HFF-Myc (cell line): ENCODE data around the gene CAPG.

Experiments used
- DNase-seq: peaks from one replicate; pipeline ENCODE4 v3.0.0-alpha.2; 2011; ENCODE audit warnings: low read depth; ENCODE audit errors: extremely low read depth
- H3K4me3 ChIP-seq: replicated peaks from 2 replicates; pipeline ENCODE4 v1.5.1; 2011; ENCODE audit warnings: low read depth, mild to moderate bottlenecking, control low read depth, low read length
- TF ChIP-seq, protein P1 (sequence below): IDR thresholded peaks from 2 replicates; pipeline ENCODE4 v1.5.1; 2012; ENCODE audit warnings: mild to moderate bottlenecking, low read depth, low read length, control low read depth; ENCODE audit errors: missing control alignments

The CAPG gene

DNA sequence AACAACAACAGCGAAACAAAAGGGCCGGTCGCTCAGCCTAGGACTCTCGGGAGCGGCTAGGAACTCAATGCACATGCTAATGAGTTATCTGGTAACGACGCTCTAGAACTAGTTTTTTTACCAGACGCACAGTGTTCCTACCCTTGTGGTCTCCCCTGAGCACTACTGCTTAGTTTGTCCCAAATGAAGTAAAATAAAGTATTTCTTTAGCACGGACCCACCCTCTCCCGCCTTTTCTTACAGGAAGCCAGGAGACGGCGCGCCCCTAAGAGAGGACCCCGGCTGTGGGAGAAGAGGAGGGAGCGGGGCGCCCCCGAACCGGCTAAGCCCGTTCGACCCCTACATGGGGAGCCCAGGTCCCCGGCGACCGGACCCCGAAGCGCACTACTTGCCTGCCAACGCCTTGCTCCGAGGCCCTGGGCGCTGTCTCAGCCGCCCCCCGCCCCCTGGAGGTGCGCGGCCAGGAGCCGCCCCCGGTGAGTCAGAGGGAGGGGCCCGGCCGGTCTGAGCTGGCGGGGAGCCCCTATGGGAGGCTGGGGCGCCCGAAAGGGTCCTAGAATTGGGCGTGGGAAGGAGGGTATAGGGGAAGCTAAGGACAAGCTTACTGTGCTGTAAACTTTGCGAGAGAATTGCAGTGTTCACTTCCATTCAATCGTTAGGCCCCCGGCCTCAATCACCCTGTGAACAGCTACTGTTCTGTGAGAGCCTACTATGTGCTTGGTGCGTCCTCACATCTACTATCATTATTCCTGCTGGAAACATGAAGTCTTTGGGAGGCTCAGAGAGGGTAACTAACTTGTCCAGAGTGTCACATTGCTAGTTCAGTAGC, 3.6 kb upstream of the CAPG start:
- peak overlapping the region; percentile 51 for H3K4me3 ChIP-seq
- no peak for DNase-seq
- TF ChIP-seq, protein P1, sequence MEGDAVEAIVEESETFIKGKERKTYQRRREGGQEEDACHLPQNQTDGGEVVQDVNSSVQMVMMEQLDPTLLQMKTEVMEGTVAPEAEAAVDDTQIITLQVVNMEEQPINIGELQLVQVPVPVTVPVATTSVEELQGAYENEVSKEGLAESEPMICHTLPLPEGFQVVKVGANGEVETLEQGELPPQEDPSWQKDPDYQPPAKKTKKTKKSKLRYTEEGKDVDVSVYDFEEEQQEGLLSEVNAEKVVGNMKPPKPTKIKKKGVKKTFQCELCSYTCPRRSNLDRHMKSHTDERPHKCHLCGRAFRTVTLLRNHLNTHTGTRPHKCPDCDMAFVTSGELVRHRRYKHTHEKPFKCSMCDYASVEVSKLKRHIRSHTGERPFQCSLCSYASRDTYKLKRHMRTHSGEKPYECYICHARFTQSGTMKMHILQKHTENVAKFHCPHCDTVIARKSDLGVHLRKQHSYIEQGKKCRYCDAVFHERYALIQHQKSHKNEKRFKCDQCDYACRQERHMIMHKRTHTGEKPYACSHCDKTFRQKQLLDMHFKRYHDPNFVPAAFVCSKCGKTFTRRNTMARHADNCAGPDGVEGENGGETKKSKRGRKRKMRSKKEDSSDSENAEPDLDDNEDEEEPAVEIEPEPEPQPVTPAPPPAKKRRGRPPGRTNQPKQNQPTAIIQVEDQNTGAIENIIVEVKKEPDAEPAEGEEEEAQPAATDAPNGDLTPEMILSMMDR, result no peak

DNA sequence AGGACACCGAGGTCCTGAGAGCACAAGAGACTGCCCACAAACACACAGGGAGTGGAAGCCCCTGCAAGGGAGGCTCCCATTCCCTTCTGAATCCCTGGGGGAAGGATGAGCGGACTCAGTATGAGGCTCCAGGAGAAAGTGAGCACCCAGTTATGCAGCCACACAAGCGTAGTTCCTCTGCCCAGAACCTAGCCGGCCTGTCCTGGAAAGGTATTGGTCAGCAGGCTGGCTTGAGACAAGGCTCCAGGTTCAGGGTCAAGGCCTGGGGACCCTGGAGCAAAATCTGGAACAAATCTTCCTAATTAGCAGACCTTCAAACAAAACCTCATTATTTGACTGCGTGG, 1.2 kb upstream of the CAPG start:
- TF ChIP-seq, protein P1, result no peak
- DNase-seq, result no peak
- H3K4me3 ChIP-seq, result no peak overlapping the region

- no peak for DNase-seq
- TF ChIP-seq, protein P1, result no peak
- no peak overlapping the region for H3K4me3 ChIP-seq
Measured at GRCh38 chr2:85410584-85411404, 628 bp upstream of the CAPG start.

DNA sequence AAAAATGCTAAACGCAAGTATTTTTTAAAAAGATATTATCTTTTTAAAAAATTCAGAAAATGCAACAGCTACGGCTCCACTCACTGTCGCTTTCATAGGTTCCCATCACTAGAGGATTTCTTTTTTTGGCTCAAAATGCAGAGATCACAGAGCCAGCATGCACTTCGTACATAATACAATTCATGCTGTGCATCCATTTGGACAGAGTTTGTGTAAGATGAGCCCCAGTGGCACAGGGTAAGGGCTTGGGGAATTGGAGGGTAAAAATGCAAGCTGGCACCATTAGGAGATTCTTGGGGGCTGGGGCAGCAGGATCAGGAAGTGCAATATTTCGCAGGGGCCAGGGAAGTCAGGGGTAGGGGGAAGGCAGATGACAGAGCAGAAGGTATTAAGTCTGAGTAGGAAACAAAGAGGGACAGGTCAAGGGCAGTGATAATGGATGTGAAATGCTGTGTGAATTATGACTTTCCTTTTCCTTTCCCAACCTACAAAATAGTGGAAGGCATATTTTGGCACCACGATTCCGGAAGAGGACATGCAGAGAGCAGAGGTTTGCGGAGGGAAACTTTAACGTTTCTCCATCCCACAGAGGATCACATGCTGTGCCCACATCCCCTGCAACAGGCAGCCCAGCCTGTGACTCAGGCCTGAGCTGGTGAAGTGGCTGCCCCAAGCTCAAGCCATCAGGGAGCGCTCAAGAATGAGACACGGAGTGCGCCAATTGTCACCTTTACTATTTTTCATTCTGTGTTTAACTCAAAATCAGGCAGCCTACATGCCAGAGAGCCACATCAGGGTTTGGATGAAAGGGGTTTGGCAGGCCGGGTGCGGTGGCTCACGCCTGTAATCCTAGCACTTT, 4.7 kb downstream of the CAPG start:
- no peak overlapping the region for H3K4me3 ChIP-seq
- no peak for DNase-seq
- TF ChIP-seq, protein P1, result no peak

DNA sequence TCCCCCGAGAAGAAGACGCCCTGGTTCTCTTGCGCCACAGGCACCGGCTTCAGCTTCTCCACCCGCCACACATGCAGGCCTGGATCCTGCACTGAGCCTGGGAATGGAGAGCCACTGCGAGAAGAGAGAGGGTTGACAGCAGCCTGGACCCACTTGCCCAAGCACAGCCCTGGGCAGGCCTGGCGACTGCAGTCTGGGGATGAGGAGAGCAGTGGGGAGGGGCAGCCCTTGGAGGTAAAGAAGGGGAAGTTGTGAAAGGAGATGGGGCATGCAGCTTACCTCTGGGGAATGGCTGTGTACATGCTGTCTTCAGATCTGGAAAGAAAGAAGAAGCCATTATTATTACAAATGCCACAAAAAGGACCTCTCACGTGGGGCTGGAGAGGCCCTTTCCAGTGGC, 8.3 kb downstream of the CAPG start:
- DNase-seq, result no peak
- TF ChIP-seq, protein P1, result no peak
- H3K4me3 ChIP-seq, result no peak overlapping the region

DNA sequence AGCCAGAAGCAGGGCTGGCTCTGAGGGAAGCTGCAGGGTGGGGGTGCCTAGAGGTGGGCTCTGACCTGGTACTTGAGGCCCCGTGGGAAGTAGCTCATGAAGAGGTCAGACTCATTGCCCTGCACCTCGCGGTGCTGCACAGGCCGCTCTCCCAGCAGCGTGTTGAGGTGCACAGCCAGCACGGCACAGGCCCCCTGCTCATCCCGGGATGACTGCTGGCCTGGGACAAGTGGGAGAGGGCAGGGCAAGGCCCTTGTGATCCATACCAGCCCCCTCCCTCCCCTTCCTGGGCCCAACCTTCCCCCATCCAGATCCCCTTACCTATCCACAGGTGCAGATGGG, 8.7 kb downstream of the CAPG start:
- TF ChIP-seq, protein P1, result no peak
- DNase-seq, result no peak

More for the DNA sequence above, 8.7 kb downstream of the CAPG start:
- H3K4me3 ChIP-seq, result no peak overlapping the region
